Astrocyte (in vitro differentiated cells and primary cell): ENCODE data around the gene CHMP1B. TPM values are rescaled to one million over a fixed set of nuclear protein-coding genes. Genes with fewer than 3 reads are reported as not detected.

Source experiments
- DNase-seq: peaks from one replicate; pipeline ENCODE4 v3.0.0-alpha.2; 2010; ENCODE audit warnings: low read depth
- FAIRE-seq: peaks from 2 replicates; lab custom pipeline; 2011; peaks lifted over from hg19 to GRCh38; lab: Jason Lieb, UNC
- H2AFZ ChIP-seq: 2 replicates; pipeline ENCODE4 v1.6.0; 2012; ENCODE audit warnings: low read depth, low read length, inconsistent platforms
- H3K27ac ChIP-seq: 2 replicates; pipeline ENCODE4 v1.5.1; 2011; ENCODE audit warnings: low read depth, low read length, inconsistent platforms
- H3K27me3 ChIP-seq: 2 replicates; pipeline ENCODE4 v1.6.0; 2011; ENCODE audit warnings: low read length, inconsistent platforms; ENCODE audit not compliant: insufficient read depth
- H3K36me3 ChIP-seq: 2 replicates; pipeline ENCODE4 v1.5.1; 2011; ENCODE audit warnings: low read length, inconsistent platforms; ENCODE audit not compliant: insufficient read depth
- H3K4me1 ChIP-seq: 2 replicates; pipeline ENCODE4 v1.5.1; 2011; ENCODE audit warnings: low read length, inconsistent platforms; ENCODE audit not compliant: insufficient read depth
- H3K4me2 ChIP-seq: 2 replicates; pipeline ENCODE4 v1.6.0; 2012; ENCODE audit warnings: low read length, inconsistent platforms
- H3K4me3 ChIP-seq: 2 replicates; pipeline ENCODE4 v1.5.1; 2011; ENCODE audit warnings: low read depth, mild to moderate bottlenecking, low read length, inconsistent platforms; ENCODE audit not compliant: insufficient read depth
- H3K79me2 ChIP-seq: 2 replicates; pipeline ENCODE4 v1.6.0; 2012; ENCODE audit warnings: mild to moderate bottlenecking, low read length, inconsistent platforms; ENCODE audit not compliant: insufficient read depth
- H3K9ac ChIP-seq: 2 replicates; pipeline ENCODE4 v1.6.0; 2012; ENCODE audit warnings: mild to moderate bottlenecking, low read length, inconsistent platforms
- H3K9me3 ChIP-seq: 2 replicates; pipeline ENCODE4 v1.5.1; 2012; ENCODE audit warnings: low read depth, mild to moderate bottlenecking, low read length, inconsistent platforms; ENCODE audit not compliant: insufficient read depth
- H4K20me1 ChIP-seq: 2 replicates; pipeline ENCODE4 v1.6.0; 2012; ENCODE audit warnings: low read length, inconsistent platforms; ENCODE audit not compliant: insufficient read depth
- H3K27ac Mint-ChIP-seq: one replicate; pipeline ENCODE4 v1.8.0; 2021; ENCODE audit warnings: mild to moderate bottlenecking, mixed read lengths; ENCODE audit not compliant: unreplicated experiment
- H3K27me3 Mint-ChIP-seq: one replicate; pipeline ENCODE4 v1.8.0; 2021; ENCODE audit warnings: low read depth, mixed read lengths; ENCODE audit not compliant: unreplicated experiment
- H3K36me3 Mint-ChIP-seq: one replicate; pipeline ENCODE4 v1.8.0; 2021; ENCODE audit warnings: low read depth, mixed read lengths; ENCODE audit not compliant: unreplicated experiment
- H3K4me1 Mint-ChIP-seq: one replicate; pipeline ENCODE4 v1.8.0; 2021; ENCODE audit warnings: low read depth, mixed read lengths; ENCODE audit not compliant: unreplicated experiment
- H3K4me3 Mint-ChIP-seq: one replicate; pipeline ENCODE4 v1.8.0; 2021; ENCODE audit warnings: mild to moderate bottlenecking, moderate library complexity, mixed read lengths; ENCODE audit not compliant: unreplicated experiment
- H3K9me3 Mint-ChIP-seq: one replicate; pipeline ENCODE4 v1.8.0; 2021; ENCODE audit warnings: mild to moderate bottlenecking, mixed read lengths; ENCODE audit not compliant: unreplicated experiment
- EZH2 ChIP-seq: IDR thresholded peaks from 2 replicates; pipeline ENCODE4 v1.6.1; 2012; ENCODE audit warnings: mild to moderate bottlenecking, low read length, inconsistent platforms; ENCODE audit not compliant: insufficient read depth
- total RNA-seq: library from RNA; stranded (reverse); gene quantifications from 2 replicates; pipeline ENCODE4 v1.2.1, GENCODE V29; 2021
- TF ChIP-seq, protein P1 (sequence below): IDR thresholded peaks from 2 replicates; pipeline ENCODE4 v1.5.1; 2011; ENCODE audit warnings: low read depth, mild to moderate bottlenecking, inconsistent platforms, low read length, moderate library complexity; ENCODE audit not compliant: insufficient read depth

Gene CHMP1B
- total RNA-seq, 1 donor from 2014 or later: 49.7 TPM

DNA sequence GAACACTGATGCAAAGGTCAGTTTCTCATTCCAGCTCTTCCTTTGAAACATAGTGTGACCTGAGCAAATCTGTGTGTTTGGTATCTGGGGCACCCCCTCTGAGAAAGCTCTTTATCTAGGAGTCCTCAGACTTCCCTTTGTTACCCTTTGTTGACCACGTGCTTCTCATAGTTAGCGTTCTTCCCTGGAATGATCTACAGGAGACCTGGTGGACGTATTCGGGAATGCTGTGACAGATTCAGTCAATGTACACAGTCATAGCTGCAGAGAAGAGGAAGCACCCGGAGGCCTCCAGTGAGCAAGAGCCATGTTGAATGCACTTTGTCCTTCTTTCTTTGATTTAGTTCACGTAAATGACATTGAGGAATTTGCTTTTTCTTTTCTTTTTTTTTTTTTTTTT lies 10.7 kb upstream of the CHMP1B start:
- no peak overlapping the region for H3K9ac ChIP-seq
- H3K27me3 Mint-ChIP-seq: no peaks in the 10 kb centered on the region
- H3K79me2 ChIP-seq: no peaks in the 10 kb centered on the region
- DNase-seq: no peak
- peak overlapping the region; percentile 24 for H3K27ac Mint-ChIP-seq
- peaks cover 6% of the 10 kb centered on the region for H3K4me1 Mint-ChIP-seq
- FAIRE-seq: no peak
- H2AFZ ChIP-seq: peak overlapping the region; percentile 13
- peak overlapping the region; percentile 29 for H3K4me3 Mint-ChIP-seq
- H3K36me3 ChIP-seq: no peaks in the 10 kb centered on the region
- H3K9me3 ChIP-seq: no peaks in the 10 kb centered on the region
- no peak overlapping the region for H3K4me2 ChIP-seq
- H3K27ac ChIP-seq: no peak overlapping the region
- no peak overlapping the region for H3K4me3 ChIP-seq
- H3K27me3 ChIP-seq: no peaks in the 10 kb centered on the region
- no peaks in the 10 kb centered on the region for H3K4me1 ChIP-seq
- no peaks in the 10 kb centered on the region for H3K9me3 Mint-ChIP-seq
- no peaks in the 10 kb centered on the region for H3K36me3 Mint-ChIP-seq
- H4K20me1 ChIP-seq: no peaks in the 10 kb centered on the region
- no peak for TF ChIP-seq EZH2
- TF ChIP-seq, protein P1, sequence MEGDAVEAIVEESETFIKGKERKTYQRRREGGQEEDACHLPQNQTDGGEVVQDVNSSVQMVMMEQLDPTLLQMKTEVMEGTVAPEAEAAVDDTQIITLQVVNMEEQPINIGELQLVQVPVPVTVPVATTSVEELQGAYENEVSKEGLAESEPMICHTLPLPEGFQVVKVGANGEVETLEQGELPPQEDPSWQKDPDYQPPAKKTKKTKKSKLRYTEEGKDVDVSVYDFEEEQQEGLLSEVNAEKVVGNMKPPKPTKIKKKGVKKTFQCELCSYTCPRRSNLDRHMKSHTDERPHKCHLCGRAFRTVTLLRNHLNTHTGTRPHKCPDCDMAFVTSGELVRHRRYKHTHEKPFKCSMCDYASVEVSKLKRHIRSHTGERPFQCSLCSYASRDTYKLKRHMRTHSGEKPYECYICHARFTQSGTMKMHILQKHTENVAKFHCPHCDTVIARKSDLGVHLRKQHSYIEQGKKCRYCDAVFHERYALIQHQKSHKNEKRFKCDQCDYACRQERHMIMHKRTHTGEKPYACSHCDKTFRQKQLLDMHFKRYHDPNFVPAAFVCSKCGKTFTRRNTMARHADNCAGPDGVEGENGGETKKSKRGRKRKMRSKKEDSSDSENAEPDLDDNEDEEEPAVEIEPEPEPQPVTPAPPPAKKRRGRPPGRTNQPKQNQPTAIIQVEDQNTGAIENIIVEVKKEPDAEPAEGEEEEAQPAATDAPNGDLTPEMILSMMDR: no peak

DNA sequence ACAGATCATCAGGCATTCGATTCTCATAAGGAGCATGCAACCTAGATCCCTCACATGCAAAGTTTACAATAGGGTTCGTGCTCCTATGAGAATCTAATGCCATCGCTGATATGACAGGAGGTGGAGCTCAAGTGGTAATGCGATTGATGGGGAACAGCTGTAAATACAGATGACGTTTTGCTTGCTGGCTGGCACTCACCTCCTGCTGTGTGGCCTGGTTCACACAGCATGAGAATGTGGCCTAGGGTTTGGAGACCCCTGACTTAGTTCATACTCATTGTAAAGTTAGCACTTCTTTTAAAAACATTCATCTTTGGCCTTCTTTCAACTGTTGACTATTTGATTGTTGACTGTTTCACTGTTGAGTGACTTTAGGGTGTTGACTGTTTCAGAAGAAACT lies 8.7 kb upstream of the CHMP1B start:
- H3K27ac Mint-ChIP-seq: no peak overlapping the region
- no peak overlapping the region for H2AFZ ChIP-seq
- H3K79me2 ChIP-seq: no peaks in the 10 kb centered on the region
- no peak overlapping the region for H3K9ac ChIP-seq
- no peaks in the 10 kb centered on the region for H3K36me3 ChIP-seq
- H3K9me3 Mint-ChIP-seq: no peaks in the 10 kb centered on the region
- TF ChIP-seq EZH2: no peak
- TF ChIP-seq, protein P1: no peak
- no peak overlapping the region for H3K4me3 Mint-ChIP-seq
- no peaks in the 10 kb centered on the region for H3K4me1 ChIP-seq
- H3K9me3 ChIP-seq: no peaks in the 10 kb centered on the region
- no peaks in the 10 kb centered on the region for H3K27me3 ChIP-seq
- H4K20me1 ChIP-seq: no peaks in the 10 kb centered on the region
- no peak overlapping the region for H3K27ac ChIP-seq
- DNase-seq (no peak), FAIRE-seq (no peak)
- H3K4me1 Mint-ChIP-seq: peaks cover 6% of the 10 kb centered on the region
- no peak overlapping the region for H3K4me3 ChIP-seq
- no peak overlapping the region for H3K4me2 ChIP-seq
- no peaks in the 10 kb centered on the region for H3K36me3 Mint-ChIP-seq
- H3K27me3 Mint-ChIP-seq: no peaks in the 10 kb centered on the region

DNA sequence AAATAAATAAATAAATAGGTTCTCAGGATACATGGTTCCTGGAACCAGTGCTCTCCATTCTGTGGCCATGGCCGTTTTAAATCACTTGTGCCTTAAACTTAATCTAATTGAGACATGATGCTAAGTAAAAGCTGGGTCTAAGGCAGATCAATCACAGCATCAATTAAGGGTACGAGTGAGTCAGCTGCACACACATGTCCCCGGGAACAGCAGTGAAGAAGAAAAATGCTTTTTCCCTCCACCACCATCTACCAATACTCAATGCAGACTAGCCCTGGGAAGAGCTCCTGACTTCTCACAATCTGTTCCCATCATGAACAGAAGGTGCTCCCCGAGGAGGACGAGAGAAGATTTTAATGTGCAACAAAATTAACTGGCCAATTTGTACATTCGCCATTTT lies 6.8 kb upstream of the CHMP1B start:
- Mint-ChIP-seq H3K36me3 (no peaks in the 10 kb centered on the region), H3K4me3 (no peak overlapping the region), H3K9me3 (no peaks in the 10 kb centered on the region), H3K4me1 (peaks cover 6% of the 10 kb centered on the region), H3K27me3 (no peaks in the 10 kb centered on the region), H3K27ac (no peak overlapping the region)
- no peak overlapping the region for H3K4me3 ChIP-seq
- H3K9ac ChIP-seq: no peak overlapping the region
- H3K27ac ChIP-seq: no peak overlapping the region
- H3K4me2 ChIP-seq: no peak overlapping the region
- no peak for TF ChIP-seq EZH2
- TF ChIP-seq, protein P1: no peak
- no peaks in the 10 kb centered on the region for H3K9me3 ChIP-seq
- no peaks in the 10 kb centered on the region for H4K20me1 ChIP-seq
- H3K27me3 ChIP-seq: no peaks in the 10 kb centered on the region
- H2AFZ ChIP-seq: no peak overlapping the region
- DNase-seq (no peak), FAIRE-seq (no peak)
- H3K4me1 ChIP-seq: peaks cover 5% of the 10 kb centered on the region
- H3K79me2 ChIP-seq: no peaks in the 10 kb centered on the region
- H3K36me3 ChIP-seq: no peaks in the 10 kb centered on the region
